Transverse colon (tissue), 4 donors: ENCODE measurements around the gene SETD1A. TPM values are rescaled to one million over a fixed set of nuclear protein-coding genes. Genes with fewer than 3 reads are reported as not detected.
A peak's percentile ranks its signal among the peaks of the same experiment; 100 is the strongest.

Experiments used
- DNase-seq: peaks from one replicate; pipeline ENCODE4 v3.0.0-alpha.2; 2019
- H3K27ac ChIP-seq, 4 donors: fragments of 200-600 bp; sonication (generic); 2 replicates each; pipeline ENCODE4 v1.5.1; 2016 to 2018; ENCODE audit warnings: inconsistent platforms in 4 of 4
- H3K27me3 ChIP-seq: fragments of 200-600 bp; sonication (generic); 2 replicates; pipeline ENCODE4 v1.5.1; 2017; ENCODE audit warnings: inconsistent platforms
- H3K36me3 ChIP-seq, 4 donors: fragments of 200-600 bp; sonication (generic); 2 replicates each; pipeline ENCODE4 v1.5.1; 2017 to 2019; ENCODE audit warnings: inconsistent platforms in 4 of 4
- H3K4me1 ChIP-seq, 4 donors: fragments of 200-600 bp; sonication (generic); 2 replicates each; pipeline ENCODE4 v1.5.1; 2017 to 2020; ENCODE audit warnings: inconsistent platforms in 4 of 4
- H3K4me3 ChIP-seq, 4 donors: fragments of 200-600 bp; sonication (generic); 1 replicate in 1 of 4; 2 replicates in 3 of 4; pipeline versions ENCODE4 v1.5.1 to v1.6.1; 2017 to 2019; ENCODE audit warnings: inconsistent platforms in 4 of 4
- H3K9me3 ChIP-seq, 2 donors: fragments of 200-600 bp; sonication (generic); 2 replicates each; pipeline ENCODE4 v1.5.1; 2017 to 2019; ENCODE audit warnings: inconsistent platforms in 2 of 2
- EP300 ChIP-seq: sonication (generic); formaldehyde crosslinking; IDR thresholded peaks from one replicate; pipeline ENCODE4 v1.6.1; 2017; ENCODE audit warnings: antibody characterized with exemption, low read depth
- POLR2A ChIP-seq: fragments of 450-650 bp; IDR thresholded peaks from one replicate; pipeline ENCODE4 v1.6.1; 2016; ENCODE audit warnings: antibody characterized with exemption, mild to moderate bottlenecking, moderate library complexity
- POLR2AphosphoS5 ChIP-seq, 3 donors: sonication (generic); formaldehyde crosslinking; IDR thresholded peaks; one replicate each; pipeline ENCODE4 v1.6.1; 2016; ENCODE audit warnings: antibody characterized with exemption in 3 of 3
- WGBS, 2 donors: methylation state at CpG; one replicate each; pipeline ENCODE4 v1.1.5; 2018; ENCODE audit warnings: low coverage in 1 of 2; 5-methylcytosine and 5-hydroxymethylcytosine counted together
- in situ Hi-C, 4 donors: fragments of 200-750 bp; cut with MboI; loops; one replicate each; pipeline versions ENCODE4 v1.15.0 to v1.15.1; 2017; ENCODE audit warnings: low sequenced_read_pairs in 3 of 4, low pct_ligation_motif_present in 1 of 4, low pct_unique_long_range_greater_than_20kb in 1 of 4
- intact Hi-C: fragments of 100-400 bp; cut with DNase I; formaldehyde crosslinking; loops from one replicate; pipeline ENCODE4 v1.15.1; 2023; ENCODE audit warnings: low total_unique reads
- total RNA-seq, 4 donors: library from RNA; depleted of rRNA; stranded (reverse); fragments of >200 nt; gene quantifications; one replicate each; pipeline ENCODE4 v1.1.0, GENCODE V29; 2016
- TF ChIP-seq, protein P1 (sequence below), 5 experiments: fragments of 200-600 bp in 3 of 5; fragments of 450-650 bp in 2 of 5; sonication (generic) in 3 of 5; IDR thresholded peaks; 1 replicate in 2 of 5; 2 replicates in 3 of 5; pipeline ENCODE4 v1.5.1; 2016 to 2017; ENCODE audit warnings: antibody characterized with exemption in 5 of 5, inconsistent platforms in 3 of 5, mild to moderate bottlenecking in 2 of 5, moderate library complexity in 1 of 5

The SETD1A gene
- total RNA-seq, 4 donors from 2014 or later, result 5.3 to 37.0 (median 10.8) TPM

DNA sequence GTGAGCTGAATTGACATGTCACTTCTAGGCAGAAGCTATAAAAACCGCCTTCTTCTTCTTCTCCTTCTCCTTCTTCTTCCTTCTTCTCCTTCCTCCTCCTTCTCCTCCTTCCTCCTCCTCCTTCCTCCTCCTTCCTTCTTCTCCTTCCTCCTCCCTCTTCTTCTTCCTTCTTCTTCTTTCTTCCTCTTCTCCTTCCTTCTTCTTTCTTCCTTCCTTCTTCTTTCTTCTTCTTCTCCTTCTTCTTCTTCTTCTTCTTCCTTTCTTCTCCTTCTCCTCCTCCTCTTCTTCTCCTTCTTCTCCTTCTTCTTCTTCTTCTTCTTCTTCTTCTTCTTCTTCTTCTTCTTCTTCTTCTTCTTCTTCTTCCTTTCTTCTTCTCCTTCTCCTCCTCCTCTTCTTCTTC, 38.9 kb upstream of the SETD1A start:
- WGBS, 2 donors, result 65 to 67% methylated on average over 1 of the region's 1 CpG
- H3K36me3 ChIP-seq, result no peaks in the 10 kb centered on the region
- no peak overlapping the region for H3K4me3 ChIP-seq
- intact Hi-C loops (loop anchor here (5.0 kb wide), 1 partner anchor 71 kb away; no protein-coding TSS in a partner anchor), in situ Hi-C loops (loop anchor here in 3 of 4 donors (5.0 to 10.0 kb wide), 2 partner anchors 71 to 74 kb away; no protein-coding TSS in a partner anchor)
- no peaks in the 10 kb centered on the region for H3K9me3 ChIP-seq
- no peaks in the 10 kb centered on the region for H3K27me3 ChIP-seq
- TF ChIP-seq POLR2AphosphoS5 (IDR thresholded peaks at IDR 0.05) (no peak), EP300 (no peak), POLR2A (no peak)
- TF ChIP-seq, protein P1, sequence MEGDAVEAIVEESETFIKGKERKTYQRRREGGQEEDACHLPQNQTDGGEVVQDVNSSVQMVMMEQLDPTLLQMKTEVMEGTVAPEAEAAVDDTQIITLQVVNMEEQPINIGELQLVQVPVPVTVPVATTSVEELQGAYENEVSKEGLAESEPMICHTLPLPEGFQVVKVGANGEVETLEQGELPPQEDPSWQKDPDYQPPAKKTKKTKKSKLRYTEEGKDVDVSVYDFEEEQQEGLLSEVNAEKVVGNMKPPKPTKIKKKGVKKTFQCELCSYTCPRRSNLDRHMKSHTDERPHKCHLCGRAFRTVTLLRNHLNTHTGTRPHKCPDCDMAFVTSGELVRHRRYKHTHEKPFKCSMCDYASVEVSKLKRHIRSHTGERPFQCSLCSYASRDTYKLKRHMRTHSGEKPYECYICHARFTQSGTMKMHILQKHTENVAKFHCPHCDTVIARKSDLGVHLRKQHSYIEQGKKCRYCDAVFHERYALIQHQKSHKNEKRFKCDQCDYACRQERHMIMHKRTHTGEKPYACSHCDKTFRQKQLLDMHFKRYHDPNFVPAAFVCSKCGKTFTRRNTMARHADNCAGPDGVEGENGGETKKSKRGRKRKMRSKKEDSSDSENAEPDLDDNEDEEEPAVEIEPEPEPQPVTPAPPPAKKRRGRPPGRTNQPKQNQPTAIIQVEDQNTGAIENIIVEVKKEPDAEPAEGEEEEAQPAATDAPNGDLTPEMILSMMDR (IDR thresholded peaks at IDR 0.05), result no peak
- H3K4me1 ChIP-seq, result peaks cover 3 to 8% (median 6%) of the 10 kb centered on the region in 4 donors
- no peak for DNase-seq
- no peak overlapping the region for H3K27ac ChIP-seq

GRCh38 chr16:30920891-30921290, 36.7 kb upstream of the SETD1A start:
- in situ Hi-C loops, result no loop called here
- peak overlapping the region in 3 of 4 donors; percentile 82 to 93 (median 87) for H3K27ac ChIP-seq
- WGBS, 2 donors, result 67 to 85% methylated on average over 1 to 2 of the region's 2 CpGs

DNA sequence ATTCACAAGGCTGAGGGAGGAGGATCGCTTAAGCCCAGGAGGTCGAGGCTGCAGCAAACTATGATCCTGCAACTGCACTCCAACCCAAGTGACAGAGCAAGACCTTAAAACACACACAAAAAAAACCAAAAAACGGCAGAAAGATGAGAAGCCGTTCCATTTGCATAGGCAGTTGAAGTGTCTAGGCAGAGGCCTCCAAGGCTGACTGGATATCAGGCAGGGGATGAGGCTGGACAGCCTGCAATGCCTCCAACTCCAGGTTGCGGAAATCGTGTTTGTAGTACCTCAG, 36.2 kb upstream of the SETD1A start:
- in situ Hi-C loops, result no loop called here
- WGBS, 2 donors, result 22 to 43% methylated on average over 4 to 6 of the region's 6 CpGs
- no peaks in the 10 kb centered on the region for H3K36me3 ChIP-seq
- intact Hi-C loops, result no loop called here
- peak overlapping the region; percentile 82 to 93 (median 88) for H3K27ac ChIP-seq
- TF ChIP-seq EP300 (no peak), POLR2A (no peak), POLR2AphosphoS5 (IDR thresholded peaks at IDR 0.05) (no peak)
- TF ChIP-seq, protein P1 (IDR thresholded peaks at IDR 0.05), result no peak
- DNase-seq, result no peak
- H3K9me3 ChIP-seq, result no peaks in the 10 kb centered on the region
- H3K4me3 ChIP-seq, result peak overlapping the region in 3 of 4 donors; percentile 31 to 82 (median 72)
- peaks cover 9 to 31% (median 17%) of the 10 kb centered on the region in 4 donors for H3K4me1 ChIP-seq
- no peaks in the 10 kb centered on the region for H3K27me3 ChIP-seq

More at GRCh38 chr16:30920891-30921290, 36.7 kb upstream of the SETD1A start:
- Histone ChIP-seq H3K4me1 (peaks cover 9 to 29% (median 17%) of the 10 kb centered on the region in 4 donors), H3K36me3 (no peaks in the 10 kb centered on the region), H3K27me3 (no peaks in the 10 kb centered on the region), H3K9me3 (no peaks in the 10 kb centered on the region), H3K4me3 (no peak overlapping the region)
- peak; percentile 13 for DNase-seq
- intact Hi-C loops, result no loop called here
- TF ChIP-seq, protein P1 (IDR thresholded peaks at IDR 0.05), result no peak
- no peak for TF ChIP-seq POLR2AphosphoS5 (IDR thresholded peaks at IDR 0.05)
- no peak for TF ChIP-seq EP300
- TF ChIP-seq POLR2A, result no peak

DNA sequence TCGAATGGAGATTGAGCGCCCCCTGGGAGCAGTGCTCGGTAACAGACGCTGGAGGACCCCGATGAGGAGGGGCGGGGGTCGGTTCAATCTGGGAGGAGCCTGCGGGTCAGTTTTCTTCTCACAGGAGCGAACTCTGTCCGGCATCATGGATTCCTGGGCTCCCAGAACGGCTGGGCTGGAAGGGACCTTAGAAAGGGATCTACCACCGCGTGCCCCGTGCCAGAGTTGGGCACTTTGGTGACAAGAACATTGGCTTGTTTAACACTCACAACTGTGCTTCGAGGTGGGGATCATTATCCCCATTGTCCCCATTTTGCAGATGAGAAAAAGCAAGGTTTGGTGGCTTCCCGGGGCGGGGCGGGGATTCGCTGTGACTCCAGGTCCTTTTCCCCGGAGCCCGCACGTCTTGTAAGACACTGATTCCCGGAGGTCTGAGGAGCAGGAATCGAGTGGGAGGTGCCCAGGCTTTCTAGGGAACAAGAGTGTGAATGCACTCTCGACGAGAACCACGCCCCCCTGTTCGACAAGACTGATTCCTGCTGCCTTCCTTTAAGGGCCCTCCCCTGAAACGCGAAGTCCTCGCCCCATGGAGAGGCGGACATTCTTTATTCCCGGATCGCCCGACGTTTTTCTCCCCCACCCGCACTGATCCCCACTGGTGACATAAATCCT, 35.7 kb upstream of the SETD1A start:
- WGBS, 2 donors, result 0% methylated on average over 37 of the region's 37 CpGs; no CpG with 5 or more reads in 1 of the 2 donors

More for the DNA sequence above, 35.7 kb upstream of the SETD1A start:
- Histone ChIP-seq H3K36me3 (no peaks in the 10 kb centered on the region), H3K4me3 (peak overlapping the region; percentile 28 to 82 (median 52)), H3K27me3 (no peaks in the 10 kb centered on the region), H3K9me3 (no peaks in the 10 kb centered on the region), H3K4me1 (peaks cover 9 to 31% (median 17%) of the 10 kb centered on the region in 4 donors), H3K27ac (peak overlapping the region; percentile 82 to 93 (median 88))
- DNase-seq, result peak; percentile 93
- intact Hi-C loops (no loop called here), in situ Hi-C loops (no loop called here)
- TF ChIP-seq EP300 (no peak), POLR2AphosphoS5 (IDR thresholded peaks at IDR 0.05) (peak in 1 of 3 donors; percentile 5), POLR2A (peak; percentile 52)
- TF ChIP-seq, protein P1 (IDR thresholded peaks at IDR 0.05), result peak; percentile 84 to 97 (median 92)
